Stimulated activated naive CD4-positive, alpha-beta T cell (primary cell): ENCODE results near the gene CUEDC1.

Source experiments
- DNase-seq, 6 experiments: peaks; one replicate each; lab custom pipeline; 2025; lab: John Stamatoyannopoulos, UW

CUEDC1 gene, protein sequence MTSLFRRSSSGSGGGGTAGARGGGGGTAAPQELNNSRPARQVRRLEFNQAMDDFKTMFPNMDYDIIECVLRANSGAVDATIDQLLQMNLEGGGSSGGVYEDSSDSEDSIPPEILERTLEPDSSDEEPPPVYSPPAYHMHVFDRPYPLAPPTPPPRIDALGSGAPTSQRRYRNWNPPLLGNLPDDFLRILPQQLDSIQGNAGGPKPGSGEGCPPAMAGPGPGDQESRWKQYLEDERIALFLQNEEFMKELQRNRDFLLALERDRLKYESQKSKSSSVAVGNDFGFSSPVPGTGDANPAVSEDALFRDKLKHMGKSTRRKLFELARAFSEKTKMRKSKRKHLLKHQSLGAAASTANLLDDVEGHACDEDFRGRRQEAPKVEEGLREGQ

DNA sequence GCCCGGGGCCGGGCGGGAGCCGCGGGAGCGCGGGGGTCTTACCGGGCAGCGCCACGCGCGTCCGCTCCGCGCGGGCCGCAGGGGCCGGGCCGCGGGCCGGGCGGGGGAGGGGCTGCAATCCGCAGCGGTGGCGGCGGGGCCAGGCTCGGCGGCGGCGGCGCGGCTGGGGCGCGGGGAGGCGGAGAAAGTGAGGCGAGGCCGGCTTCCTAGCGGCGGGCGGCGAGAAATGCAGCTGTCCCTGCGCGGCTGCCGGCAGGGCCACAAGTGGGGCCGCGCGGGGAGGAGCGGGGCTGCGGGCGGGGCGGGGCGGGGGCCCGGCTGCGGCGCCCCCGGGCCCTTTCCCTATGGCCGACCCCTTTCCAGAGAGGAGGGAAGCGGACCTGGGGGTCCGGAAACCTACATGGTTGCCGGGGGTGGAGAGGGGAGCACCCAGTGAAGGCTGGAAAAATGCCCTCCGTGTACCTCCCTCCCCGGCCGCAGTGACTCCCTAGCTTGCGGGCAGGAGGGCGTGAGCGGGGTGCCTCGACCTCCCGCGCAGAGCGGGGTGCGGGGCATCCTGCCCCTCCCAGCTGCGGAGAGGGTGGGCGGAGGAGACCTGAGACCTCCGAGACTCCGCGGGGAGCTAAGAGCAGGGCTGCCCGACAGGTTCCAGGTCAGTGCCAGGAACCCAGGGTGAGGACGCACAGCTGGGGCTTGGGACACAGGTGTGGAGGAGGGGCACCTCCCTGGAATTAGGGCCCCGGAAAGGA is at the start of gene CUEDC1:
CUEDC1 (minus strand) TSS at position 230 of the 749 bp plus-strand sequence. CDS start 69,848 bp downstream, outside the sequence.
- DNase-seq, result peak; percentile 10 to 45 (median 37)

DNA sequence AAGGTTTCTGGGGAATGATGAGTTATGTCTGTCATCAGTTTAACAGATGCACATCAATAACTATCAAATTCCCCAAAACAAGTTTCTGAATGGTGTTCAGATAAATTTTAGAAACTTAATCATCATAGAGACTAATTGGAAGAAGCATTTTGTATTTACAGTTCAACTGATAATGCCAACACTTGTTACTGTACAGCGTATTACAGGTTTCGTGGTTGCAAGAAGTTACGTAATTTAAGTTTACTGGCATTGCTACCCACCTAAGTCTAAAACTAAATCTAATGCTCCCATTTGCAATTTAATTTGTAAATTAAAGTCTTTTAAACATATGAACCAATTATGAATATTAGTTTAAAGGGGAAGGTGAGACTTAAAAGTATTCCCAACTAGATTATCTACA is 48.8 kb upstream of the CUEDC1 start:
- no peak for DNase-seq

DNA sequence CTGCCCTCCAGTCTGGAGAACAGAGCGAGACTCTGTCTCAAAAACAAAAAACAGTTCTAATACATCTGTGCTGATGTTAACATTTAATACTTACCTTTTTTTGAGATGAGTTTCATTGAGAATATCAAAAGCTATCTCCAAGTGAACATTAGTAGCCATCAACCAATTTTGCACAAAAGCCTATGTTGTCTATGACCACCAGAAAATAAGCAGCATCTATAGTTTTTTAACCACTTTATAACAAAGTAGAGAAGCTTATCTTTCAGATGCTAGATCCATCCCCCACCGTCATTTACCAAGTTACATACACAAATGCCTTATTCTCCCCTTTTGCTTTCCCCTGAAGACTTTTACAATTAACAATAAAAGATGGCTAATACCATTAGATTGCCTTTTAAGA is 47.8 kb upstream of the CUEDC1 start:
- DNase-seq, result no peak

DNA sequence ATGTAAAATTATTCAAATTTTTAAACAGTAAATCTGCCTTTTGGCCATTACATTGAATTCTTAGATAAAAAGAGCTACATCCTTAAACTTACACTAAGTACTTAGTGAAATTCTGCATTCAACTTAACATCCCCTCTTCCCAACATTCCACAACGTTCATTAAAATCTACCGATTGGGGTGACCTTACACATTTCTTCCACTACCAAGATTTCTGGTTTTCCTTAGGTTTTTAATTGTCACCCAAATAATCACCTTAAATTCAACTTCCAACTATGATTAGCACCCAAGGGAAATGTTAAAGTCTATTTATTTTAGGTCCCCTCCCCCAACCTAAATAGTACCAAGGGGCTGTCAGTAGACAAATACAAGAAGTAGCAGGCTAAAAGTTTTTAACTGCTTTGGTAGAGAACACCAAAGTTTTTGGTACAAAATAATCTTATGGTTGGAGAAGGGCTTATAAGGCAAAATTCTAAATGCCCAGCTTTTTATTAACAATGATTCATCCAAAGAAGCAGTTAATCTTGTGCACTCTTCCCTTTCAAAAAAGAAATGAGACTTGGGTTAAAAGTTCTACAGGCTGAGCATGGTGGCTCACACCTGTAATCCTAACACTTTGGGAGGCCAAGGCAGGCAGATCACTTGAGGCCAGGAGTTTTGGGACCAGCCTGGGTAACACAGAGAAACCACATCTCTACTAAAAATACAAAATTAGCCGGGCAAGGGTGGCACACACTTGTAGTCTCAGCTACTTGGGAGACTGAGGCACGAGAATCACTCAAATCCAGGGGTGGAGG is 47.1 kb upstream of the CUEDC1 start:
- no peak for DNase-seq

DNA sequence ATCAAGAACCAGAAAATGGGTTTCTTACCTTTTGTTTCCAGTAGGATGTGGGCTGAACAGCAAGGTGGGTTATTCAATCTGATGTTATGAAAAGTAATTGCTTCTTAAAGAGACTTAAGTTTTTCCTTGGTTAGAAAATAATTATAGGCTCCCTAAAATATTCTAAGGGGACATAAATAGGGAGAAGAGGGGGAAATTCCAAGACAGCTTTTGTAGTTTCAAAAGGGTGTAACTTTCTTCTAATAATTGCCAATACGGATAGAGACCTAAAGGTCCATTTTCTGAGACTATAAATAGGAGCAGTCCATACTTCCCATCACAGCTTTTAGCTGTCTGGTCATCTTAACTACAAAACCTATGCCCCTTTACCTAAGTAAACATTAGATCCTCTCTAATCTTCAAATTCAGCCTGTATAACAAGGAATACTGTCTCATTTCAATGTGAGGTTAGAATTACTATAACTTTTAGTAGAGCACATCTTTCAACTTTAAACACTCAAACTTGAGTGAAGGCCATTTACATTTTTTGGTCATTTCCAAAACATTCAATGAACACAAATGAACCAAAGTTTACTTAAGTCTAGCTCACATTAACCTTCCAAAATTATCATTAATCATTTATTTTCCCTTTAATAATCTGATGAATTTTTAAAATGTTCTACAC is 46.4 kb upstream of the CUEDC1 start:
- no peak for DNase-seq

DNA sequence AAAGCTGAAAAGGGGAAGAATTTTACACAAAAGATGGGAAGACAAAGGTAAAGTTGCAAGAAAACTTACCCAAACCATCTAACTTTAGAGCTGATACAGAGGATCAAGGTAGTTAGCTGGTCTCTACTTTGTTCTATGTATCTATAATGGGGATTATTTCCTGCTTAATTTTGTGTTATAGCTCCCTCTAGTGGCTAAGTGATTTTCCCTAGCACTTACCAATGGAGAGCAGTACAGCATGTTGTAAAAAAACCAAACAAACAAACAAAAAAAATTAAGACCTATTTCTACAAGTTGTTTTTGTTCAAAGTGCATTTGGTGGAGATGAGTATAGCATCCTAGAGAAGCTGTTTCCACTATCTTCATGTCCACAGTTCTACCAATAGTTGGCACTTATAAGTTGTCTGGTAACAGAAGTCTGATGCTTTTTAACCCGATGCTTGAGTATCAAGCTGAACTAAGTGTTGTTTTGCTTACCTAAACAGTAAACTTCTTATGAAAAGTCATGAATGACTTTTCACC is 44.3 kb upstream of the CUEDC1 start:
- peak in 3 of 6 experiments; percentile 45 to 83 (median 70) for DNase-seq

DNA sequence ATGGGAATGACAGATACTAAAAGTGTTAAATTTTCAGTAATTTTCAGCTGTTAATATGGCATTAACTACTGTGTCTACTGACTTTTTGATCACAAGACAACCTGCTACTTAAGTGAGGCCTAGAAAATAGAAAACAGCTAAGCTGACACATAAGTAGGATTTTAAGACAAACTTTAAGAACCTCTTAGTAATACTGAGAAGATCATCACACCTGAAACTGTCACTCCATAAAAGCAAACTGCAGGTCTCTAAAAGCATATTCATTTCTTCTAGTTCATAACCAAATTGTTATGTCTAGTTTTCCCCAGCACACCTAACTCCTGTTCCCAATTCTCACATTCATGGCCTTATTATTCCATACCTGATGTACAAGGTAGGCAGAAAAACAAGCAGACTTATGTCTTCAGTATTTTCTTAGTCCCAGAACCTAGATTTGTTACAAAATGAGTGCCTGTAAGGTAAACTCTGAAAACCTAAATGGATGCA is 43.8 kb upstream of the CUEDC1 start:
- no peak for DNase-seq

DNA sequence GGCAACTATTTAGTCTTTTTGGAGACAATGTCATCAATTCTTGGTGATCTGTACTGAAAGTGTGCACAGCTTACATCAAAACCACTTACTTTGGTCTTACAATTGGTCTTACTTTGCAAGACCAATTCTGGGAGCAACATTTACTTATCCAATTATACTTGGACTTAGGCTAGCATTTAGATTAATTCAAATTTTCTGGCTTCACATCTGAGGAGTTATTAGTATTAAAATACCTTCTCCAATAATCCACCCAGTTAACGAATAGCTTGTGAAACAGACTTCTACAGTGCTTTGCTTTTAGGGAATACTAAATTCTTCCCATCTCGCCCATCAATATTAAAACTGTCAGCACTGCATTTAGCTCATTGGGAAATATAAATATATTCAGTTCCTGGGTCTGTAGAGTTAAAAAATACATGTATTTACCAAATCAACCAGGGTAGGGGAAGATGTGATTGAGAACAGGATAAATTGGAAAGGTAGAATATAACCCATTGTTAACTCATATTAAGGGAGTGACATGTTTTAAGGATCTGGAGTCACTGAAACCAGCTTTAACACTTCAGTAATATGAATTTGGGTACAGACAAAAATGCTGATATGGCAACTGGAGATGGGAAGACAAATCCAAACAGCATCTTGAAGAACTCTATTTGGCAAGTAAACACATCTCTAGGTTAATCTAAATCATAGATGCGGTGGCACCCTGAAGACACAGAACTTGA is 42.0 kb upstream of the CUEDC1 start:
- DNase-seq, result no peak

DNA sequence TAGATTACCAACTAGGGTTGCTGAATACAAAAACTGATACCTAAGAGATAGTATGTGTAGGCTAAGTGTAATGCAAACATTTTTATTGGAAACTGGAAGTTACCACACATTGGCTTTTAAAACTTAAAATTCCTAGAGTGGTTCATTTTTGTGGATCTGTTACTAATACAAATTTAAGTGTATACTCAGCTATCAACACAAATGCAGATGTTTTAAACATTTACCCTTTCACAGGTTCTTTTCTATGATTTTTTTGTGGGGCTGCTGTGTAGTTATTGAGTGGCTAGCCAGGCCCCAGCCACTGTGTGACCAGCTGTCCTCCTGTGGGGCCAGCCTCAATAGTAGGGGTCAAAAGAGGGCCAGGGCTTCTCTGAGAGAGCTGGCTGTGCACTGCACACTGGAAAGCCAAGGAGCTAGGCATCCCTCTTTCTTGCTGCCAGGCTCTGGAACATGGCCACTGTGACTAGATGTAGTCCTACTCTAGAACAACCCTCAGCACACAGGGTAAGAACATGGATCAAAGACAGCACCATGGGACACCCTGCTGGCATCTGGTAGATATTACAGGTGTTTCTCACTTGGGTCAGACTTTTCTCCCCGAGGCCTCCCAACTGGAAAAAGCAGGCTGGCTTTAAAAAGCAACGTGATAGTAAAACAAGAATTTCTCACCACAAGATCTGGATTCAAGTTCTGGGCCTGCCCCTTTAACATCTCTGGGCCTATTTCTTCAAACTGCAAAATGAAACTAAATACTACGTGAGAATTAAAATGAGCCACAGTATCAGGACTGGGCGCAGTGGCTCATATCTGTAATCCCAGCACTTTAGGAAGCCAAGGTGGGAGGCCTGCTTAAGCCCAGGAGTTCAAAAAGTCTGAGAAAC is 40.1 kb upstream of the CUEDC1 start:
- peak in 5 of 6 experiments; percentile 14 to 59 (median 37) for DNase-seq

DNA sequence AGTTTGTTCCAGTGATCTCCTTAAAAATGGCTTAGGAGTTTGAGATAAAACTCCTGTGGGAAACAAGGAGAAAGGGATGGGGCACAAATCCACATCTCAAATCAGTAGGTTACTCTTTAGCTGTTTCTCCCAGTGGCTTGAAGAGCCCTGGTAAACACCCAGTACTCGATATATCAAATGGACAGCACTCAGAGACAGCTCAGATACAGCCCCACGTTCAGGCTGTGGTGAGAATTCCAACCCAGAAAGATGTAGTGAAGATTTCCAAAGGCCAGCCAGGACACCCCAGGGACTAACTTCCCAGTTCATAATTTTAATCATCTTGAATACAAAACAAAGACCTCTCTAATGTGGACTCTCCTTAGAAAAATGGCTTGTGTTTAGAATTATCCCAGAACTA is 39.2 kb upstream of the CUEDC1 start:
- no peak for DNase-seq

DNA sequence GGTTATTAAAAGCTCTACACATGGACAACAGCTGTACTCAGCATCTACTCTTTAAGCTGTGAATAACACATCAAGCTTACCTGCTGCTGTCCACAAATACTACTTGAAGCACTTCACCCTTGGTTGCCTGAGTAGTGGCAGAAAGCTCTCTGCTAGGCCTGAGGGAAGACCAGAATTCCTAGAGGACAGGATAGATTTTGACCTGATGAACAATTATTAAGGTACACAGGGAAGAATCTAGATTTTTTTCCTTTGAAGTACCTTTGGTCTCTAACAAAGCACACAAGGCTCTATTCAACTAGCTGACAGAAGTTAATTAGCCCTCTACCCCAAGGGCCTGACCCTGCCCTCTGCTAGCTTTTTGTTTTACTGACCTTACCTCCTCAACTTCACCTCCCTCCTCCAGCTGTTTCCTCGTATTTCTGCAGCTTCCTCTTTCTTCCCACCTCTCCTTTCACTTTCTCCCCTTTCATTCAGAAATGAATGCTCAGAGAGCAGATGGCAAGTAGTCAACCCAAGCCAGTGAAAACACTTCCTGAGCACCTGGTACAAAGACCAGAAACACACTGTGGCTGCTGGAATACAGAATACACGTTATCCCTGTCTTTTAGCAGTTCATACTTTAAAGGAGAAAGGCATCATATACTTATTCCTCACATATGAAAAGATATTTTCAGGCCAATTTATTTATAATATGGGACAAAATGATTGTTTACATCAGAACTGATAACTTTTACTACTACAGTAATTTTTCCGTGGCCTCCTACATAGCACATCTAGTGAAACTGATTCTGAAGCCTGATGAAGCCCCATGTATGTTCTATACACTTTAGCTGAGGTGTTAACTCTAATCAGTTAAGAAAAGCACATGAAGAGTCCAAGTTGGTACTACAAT is 38.5 kb upstream of the CUEDC1 start:
- no peak for DNase-seq

DNA sequence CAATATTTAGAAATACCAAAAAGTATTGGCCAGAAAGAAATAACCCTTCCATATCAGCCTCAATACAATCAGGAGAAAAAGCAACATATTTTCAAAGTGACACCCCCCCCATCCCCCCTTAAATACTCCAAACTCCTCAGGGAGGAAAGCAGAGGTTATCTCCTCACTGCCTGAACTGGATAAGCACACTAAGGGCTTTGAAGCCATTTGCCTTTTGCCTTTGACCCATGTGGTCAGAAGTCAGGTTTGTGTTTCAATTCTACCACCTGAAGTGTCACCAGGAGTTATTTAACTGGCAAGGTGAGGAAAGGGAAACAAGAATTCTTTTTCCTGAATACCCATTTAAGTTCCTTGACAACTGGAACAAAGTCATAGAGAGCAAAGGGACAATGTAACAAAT is 36.3 kb upstream of the CUEDC1 start:
- no peak for DNase-seq

DNA sequence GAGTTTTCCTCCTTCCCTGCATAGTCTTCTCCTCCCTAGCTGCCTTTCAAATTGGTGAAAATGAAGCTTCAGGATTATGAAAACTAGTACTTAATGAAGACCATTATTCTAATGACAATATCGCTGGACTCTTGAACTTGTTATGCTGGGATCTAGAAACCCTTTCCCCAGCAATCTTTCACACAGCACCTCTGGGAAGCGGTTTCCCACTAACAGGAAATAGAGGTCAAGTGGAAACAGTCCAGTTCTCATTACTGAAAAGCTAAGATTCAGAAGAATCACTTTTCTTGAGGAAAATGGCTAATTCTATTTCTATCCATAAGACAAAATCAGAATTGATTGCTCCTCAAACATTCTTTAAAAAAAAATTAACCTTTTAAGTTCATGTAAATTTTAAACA is 34.8 kb upstream of the CUEDC1 start:
- no peak for DNase-seq

DNA sequence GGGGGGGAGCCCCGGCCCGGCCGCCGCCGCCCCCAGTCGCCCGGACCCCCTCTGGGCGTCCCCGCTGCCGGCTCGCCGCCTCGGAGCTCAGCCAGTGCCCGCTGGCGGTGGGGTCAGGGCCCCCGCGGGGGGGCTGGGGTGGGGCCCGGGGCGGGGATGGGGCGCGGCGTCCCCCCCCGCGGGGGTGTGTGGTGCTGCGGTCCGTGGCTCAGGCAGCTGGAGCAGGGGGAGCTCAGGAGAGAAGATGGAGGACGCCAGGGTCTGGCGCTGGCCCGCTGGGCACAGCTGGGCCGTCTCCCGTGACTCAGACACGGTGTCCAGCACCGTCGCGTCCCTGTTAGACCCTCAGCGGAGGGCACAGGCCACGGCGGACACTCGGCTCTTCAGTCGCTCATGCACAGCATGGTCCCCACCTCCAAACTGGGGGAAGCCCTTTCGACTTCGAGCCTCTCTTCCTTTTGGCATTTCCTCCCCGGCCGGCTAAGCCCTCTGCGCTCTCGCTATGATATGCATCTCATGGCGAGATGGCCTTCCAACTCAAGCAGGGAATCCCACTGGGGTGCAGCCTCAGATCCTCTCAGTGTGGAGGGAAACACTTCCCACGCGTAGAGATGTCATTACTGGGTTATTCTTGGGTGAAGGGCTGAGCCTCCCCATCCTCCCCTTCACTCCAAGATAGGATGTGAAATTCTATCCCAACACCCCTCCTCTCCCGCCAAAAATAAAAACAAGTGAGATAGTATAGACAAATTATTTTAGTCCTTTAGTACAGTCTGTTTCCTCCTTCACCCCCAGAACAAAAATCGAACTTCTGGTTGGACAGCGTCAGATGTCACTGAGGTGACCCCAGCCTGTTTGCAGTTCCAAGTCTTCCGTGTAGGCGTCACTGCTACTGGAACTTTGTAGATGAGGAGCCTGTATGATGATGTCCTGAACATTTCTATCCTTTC is 33.4 kb upstream of the CUEDC1 start:
- peak; percentile 56 to 82 (median 73) for DNase-seq

DNA sequence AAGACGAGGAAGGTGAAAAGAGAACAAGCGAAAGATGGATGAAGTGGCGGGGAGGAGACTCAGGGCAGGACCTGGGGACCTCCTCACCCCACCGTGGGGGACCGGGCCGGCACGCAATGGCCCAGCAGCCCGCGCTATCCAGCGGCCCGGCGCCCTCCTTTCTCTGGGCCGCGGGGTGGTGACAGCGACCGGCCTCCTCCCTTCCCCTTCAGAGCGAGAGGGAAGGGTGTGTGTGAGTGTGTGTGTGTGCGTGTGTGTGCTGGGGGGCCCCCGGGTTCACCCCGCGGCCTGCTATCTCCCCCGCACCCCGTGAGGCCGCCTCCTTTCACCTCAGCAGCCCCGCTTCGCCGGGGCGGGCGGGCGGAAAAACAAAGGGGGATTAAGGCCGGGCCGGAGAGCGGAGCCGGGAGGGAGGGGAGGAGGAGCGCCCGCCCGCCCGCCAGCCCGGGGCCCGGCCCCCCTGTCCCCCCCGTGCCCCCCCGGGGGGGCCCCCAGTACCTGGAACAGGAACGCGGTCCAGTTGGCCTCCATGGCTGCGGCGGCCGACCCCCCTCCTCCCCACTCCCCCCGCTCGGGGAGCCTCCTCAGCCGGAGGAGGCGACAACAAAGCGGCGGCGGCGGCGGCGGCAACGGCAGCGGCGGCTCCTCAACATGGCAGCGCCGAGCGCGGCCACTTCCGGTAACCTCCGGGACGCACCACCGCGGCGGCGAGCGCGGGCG is 32.5 kb upstream of the CUEDC1 start, which contains the start of gene VEZF1:
VEZF1 (minus strand) TSS at position 674 of the 720 bp plus-strand sequence; CDS start at position 531, 143 bp downstream.
- DNase-seq, result peak; percentile 52 to 82 (median 74)

DNA sequence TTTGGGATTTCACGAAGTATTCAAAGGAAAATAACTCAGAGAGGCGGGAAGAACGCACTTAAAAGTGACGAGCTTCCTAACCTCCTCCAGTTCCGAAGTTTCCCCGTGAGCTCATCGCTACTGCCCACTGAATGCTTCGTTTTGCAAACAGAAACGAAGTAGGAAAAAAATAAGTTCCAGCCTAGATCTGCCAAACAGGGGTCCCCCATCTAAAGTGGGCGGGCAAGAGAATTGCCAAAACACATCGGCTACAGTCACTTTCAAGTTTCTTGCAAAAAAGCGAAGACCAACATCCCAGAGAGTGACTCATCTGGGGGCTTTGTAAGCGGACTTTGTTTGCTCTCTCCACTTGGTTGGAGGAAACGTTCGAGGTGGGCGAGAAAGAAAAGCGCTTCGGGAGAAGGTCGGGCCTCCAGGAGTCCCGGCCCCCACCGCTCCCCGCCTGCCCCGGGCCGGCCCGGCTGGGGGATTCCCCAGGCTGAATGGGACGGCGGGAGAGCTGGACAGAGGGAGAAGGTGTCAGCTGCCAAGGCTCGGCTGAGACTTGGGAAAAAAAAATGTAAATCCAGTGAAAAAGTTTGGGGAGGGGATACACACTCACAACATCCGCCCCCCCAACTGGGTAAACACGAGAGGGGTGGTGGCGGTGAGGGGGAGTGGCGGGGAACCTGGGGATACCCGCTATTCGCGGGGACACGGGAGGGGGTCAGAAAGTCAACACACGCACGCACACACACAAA is 31.8 kb upstream of the CUEDC1 start:
- DNase-seq, result peak in 3 of 6 experiments; percentile 42 to 47 (median 42)
